Uterus (tissue), 2 donors: ENCODE results near the gene PPP2R2C.

Source experiments
- CTCF ChIP-seq, 4 experiments: fragments of 200-600 bp in 2 of 4; fragments of 450-650 bp in 2 of 4; sonication (generic) in 2 of 4; IDR thresholded peaks; one replicate each; pipeline ENCODE4 v1.5.1; 2016 to 2019; ENCODE audit warnings: antibody characterized with exemption in 4 of 4, mild to moderate bottlenecking in 2 of 4, moderate library complexity in 1 of 4
- POLR2A ChIP-seq, 2 donors: fragments of 450-650 bp; IDR thresholded peaks; one replicate each; pipeline ENCODE4 v1.6.1; 2016; ENCODE audit warnings: antibody characterized with exemption in 2 of 2, mild to moderate bottlenecking in 1 of 2, moderate library complexity in 1 of 2

DNA sequence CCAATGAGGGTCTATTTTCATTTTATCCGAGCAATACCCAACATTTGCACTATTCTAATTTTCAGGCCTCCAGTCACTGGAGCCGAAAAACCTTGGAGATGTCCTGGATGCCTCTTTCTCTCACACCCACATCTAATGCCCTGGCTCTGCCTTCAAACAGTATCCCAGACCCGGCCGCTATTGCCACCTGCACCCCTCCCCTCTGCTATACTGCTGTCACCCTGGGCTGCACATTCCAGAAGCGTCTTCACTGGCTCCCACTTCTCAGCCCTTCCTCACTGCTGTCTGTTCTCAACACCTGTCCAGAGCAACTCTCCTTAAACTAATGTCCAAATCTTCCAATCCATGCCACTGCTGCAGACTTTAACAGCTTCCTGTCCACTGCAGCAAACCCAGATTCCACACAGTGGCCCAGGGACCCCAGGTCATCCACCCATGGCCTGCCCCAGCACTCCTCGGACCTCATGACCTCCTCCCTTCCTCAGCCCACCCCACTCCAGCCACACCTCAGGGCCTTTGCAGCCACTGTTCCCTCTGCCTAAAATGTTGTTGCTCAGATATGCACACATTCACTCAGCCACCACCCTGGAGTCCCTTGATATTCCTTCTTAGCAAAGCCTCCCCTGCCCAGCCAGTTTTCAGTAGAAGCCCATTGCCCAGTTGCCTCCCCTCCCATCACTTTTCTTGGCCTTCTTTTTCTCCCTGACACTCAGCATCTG, 30.5 kb upstream of the PPP2R2C start:
- no peak for TF ChIP-seq CTCF (IDR thresholded peaks at IDR 0.05)
- no peak for TF ChIP-seq POLR2A (IDR thresholded peaks at IDR 0.05)
